Lower lobe of right lung (tissue), 2 donors: ENCODE measurements around the gene NLGN4Y. TPM values are rescaled to one million over a fixed set of nuclear protein-coding genes. Genes with fewer than 3 reads are reported as not detected.

Experiments
- ATAC-seq, 2 donors: fragments of 200-7000 bp; cut with Tn5 transposase; one replicate each; pipeline ENCODE4 v1.9.1; 2020 to 2022; ENCODE audit warnings: mild to moderate bottlenecking in 2 of 2, moderate library complexity in 2 of 2
- DNase-seq: peaks from one replicate; pipeline ENCODE4 v3.0.0-alpha.2; 2020
- H3K27ac ChIP-seq: fragments of 200-600 bp; one replicate; pipeline ENCODE4 v1.8.0; 2022
- H3K27me3 ChIP-seq: fragments of 200-600 bp; one replicate; pipeline ENCODE4 v1.8.0; 2022; ENCODE audit warnings: low read depth
- H3K36me3 ChIP-seq: fragments of 200-600 bp; one replicate; pipeline ENCODE4 v1.8.0; 2022; ENCODE audit warnings: mild to moderate bottlenecking
- H3K4me1 ChIP-seq: fragments of 200-600 bp; one replicate; pipeline ENCODE4 v1.8.0; 2022
- H3K4me3 ChIP-seq: fragments of 200-600 bp; one replicate; pipeline ENCODE4 v1.8.0; 2022; ENCODE audit warnings: mild to moderate bottlenecking
- H3K9me3 ChIP-seq: fragments of 200-600 bp; one replicate; pipeline ENCODE4 v1.8.0; 2022
- CTCF ChIP-seq: fragments of 200-600 bp; IDR thresholded peaks from one replicate; pipeline ENCODE4 v1.8.0; 2022; ENCODE audit warnings: antibody characterized with exemption, mild to moderate bottlenecking
- intact Hi-C: fragments of 100-400 bp; cut with DNase I; formaldehyde crosslinking; loops from one replicate; pipeline ENCODE4 v1.11.0; 2022
- total RNA-seq: library from RNA; stranded (reverse); fragmentation: NEBNext Ultra II Directional; extraction: Animal tissue kit (Norgen Biotek cat#: 25700); gene quantifications from one replicate; pipeline ENCODE4 v1.2.1, GENCODE V29; 2021
- donor health status: DM: no; HTN: yes; CAD: no; lungs with severe emphysema.

NLGN4Y gene
- total RNA-seq, 1 donor from 2014 or later: 3.9 TPM

DNA sequence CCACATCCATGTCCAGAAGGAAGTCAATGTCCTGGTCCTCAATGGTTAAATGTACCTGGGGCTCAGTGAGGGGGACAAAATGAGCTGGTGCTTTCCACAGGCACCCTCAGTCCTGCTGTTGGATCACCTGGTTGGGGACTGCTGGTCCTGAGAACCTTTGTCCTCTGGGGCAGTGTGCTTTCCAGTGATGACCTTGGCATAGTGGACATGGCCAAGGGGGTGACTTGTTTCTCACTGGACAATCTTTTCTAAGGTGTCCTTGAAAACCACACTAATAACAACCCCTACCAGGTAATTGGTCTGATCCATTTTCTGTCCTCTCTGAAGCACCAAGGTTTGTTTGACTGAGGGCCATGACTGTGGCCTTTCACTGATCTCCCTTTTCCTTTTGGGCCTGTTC is 294.1 kb downstream of the NLGN4Y start:
- no peak for DNase-seq
- Histone ChIP-seq H3K4me1 (no peaks in the 10 kb centered on the region), H3K27ac (no peak overlapping the region), H3K27me3 (no peaks in the 10 kb centered on the region), H3K9me3 (no peaks in the 10 kb centered on the region), H3K4me3 (no peak overlapping the region), H3K36me3 (no peaks in the 10 kb centered on the region)
- ATAC-seq: no peak
- TF ChIP-seq CTCF: no peak
- intact Hi-C loops: no loop called here

DNA sequence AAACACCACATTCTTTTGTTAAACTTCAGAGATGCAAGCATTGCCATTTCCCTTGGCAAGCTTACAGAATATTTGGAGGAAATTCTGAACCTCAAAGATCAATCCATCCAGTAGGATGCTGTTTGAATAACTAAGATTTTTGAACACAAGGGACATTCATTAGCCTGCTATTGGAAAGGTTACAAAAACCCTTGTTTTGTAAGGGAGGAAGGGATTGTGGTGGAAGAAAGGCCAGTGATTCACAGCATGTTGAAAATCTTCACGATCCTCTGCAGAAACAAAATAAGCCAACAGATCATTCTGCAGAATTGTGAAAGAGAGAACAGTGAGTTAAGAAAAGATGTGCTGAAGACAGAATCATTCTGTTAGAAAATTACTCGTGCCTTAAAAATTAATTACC is 297.9 kb downstream of the NLGN4Y start:
- DNase-seq: no peak
- Histone ChIP-seq H3K27ac (no peak overlapping the region), H3K27me3 (no peaks in the 10 kb centered on the region), H3K36me3 (no peaks in the 10 kb centered on the region), H3K4me3 (no peak overlapping the region), H3K9me3 (no peaks in the 10 kb centered on the region), H3K4me1 (no peaks in the 10 kb centered on the region)
- intact Hi-C loops: no loop called here
- no peak for TF ChIP-seq CTCF
- ATAC-seq: no peak

DNA sequence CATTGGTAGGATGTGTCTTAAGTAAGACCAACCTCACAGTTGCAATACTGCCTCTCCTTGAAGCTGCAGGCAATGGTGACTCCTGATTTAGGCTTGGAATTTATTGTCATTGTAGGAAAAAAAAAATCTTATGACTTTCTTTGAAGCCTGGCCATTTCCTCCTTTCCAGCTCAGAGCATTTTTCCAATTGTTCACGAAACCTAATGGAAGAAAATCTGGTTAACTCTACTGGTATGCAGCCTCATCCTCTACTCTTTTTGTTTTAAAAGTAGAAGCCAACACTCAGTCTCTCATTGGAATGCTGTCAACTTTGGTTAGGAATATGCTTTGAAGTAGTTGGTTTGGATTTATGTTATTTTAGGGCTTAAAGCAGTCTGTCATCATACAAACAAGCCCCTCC is 298.6 kb downstream of the NLGN4Y start:
- no peak overlapping the region for H3K4me3 ChIP-seq
- no peak for TF ChIP-seq CTCF
- H3K27me3 ChIP-seq: no peaks in the 10 kb centered on the region
- H3K36me3 ChIP-seq: no peaks in the 10 kb centered on the region
- H3K4me1 ChIP-seq: no peaks in the 10 kb centered on the region
- intact Hi-C loops: no loop called here
- ATAC-seq (no peak), DNase-seq (no peak)
- H3K27ac ChIP-seq: no peak overlapping the region
- no peaks in the 10 kb centered on the region for H3K9me3 ChIP-seq

- H3K4me1 ChIP-seq: no peaks in the 10 kb centered on the region
- TF ChIP-seq CTCF: no peak
- intact Hi-C loops: no loop called here
- DNase-seq (no peak), ATAC-seq (no peak)
- H3K9me3 ChIP-seq: no peaks in the 10 kb centered on the region
- H3K36me3 ChIP-seq: no peaks in the 10 kb centered on the region
- no peak overlapping the region for H3K4me3 ChIP-seq
- no peak overlapping the region for H3K27ac ChIP-seq
- H3K27me3 ChIP-seq: no peaks in the 10 kb centered on the region
These were observed 300.3 kb downstream of the NLGN4Y start for GRCh38 chrY:14824583-14824982.

GRCh38 chrY:14825728-14826127 is 301.4 kb downstream of the NLGN4Y start:
- ATAC-seq: no peak

More at GRCh38 chrY:14825728-14826127, 301.4 kb downstream of the NLGN4Y start:
- H3K9me3 ChIP-seq: no peaks in the 10 kb centered on the region
- intact Hi-C loops: no loop called here
- H3K27ac ChIP-seq: no peak overlapping the region
- H3K27me3 ChIP-seq: no peaks in the 10 kb centered on the region
- H3K36me3 ChIP-seq: no peaks in the 10 kb centered on the region
- H3K4me3 ChIP-seq: no peak overlapping the region
- DNase-seq: no peak
- H3K4me1 ChIP-seq: no peaks in the 10 kb centered on the region
- TF ChIP-seq CTCF: no peak
